Measurements from ENCODE around the gene AUTS2. TPM values are rescaled to one million over a fixed set of nuclear protein-coding genes. Genes with fewer than 3 reads are reported as not detected.

The AUTS2 gene
- total RNA-seq, 1 experiment from 2014 or later = 256 TPM

DNA sequence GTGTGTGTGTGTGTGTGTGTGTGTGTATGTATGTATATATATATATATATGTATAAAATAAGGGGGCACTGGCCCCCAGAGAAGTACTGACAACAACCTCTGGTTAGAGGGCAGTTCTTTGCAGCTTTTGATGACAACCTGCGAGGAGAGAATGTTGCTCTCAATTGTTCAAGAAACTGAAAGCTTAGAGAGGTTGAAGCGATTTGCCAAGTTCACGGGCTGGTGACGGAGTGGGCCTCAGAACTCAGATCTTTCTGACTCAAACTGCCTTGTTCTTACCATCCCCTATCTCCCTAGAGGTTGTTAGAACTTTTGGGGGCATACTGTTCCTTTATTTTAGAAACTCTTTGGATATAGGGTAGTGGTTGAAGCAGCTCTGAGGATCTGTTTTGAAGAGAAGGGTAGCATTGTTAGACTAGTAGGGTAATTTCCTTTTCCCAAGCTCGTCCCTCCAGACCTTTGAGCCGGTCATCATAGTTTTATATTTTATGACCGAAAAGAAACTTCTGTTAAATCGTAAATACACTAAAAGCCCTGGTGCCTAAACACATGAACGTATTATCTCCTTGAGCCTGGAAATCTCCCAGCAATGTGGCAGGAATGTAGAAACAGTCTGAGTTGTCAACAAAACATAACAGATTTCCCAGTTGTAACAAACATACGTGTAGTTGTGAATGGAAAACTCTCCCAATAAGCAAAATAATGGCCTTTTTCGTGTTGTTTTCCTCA lies 992.0 kb downstream of the AUTS2 start:
- Histone ChIP-seq H2BK120ac (ENCODE audit: low read depth, low read length, poor library complexity, severe bottlenecking) (no peak overlapping the region), H4K91ac (ENCODE audit: insufficient read length, low read depth, low read length) (no peak overlapping the region), H3K9ac (ENCODE audit: extremely low read depth, insufficient read length, low read length) (no peak overlapping the region), H2AFZ (ENCODE audit: low read length) (no peak overlapping the region), H4K8ac (replicated peaks; ENCODE audit: insufficient read length, low read depth, low read length) (no peak overlapping the region), H3T11ph (ENCODE audit: low read length) (no peak overlapping the region), H2BK20ac (ENCODE audit: low read depth, low read length, poor library complexity, severe bottlenecking) (no peak overlapping the region), H3K4me1 (ENCODE audit: insufficient read depth, low read length) (peaks cover 3% of the 10 kb centered on the region; the same call in 1 of the 2 replicates), H3K23ac (ENCODE audit: insufficient read length, low read depth, low read length) (no peak overlapping the region), H2BK12ac (ENCODE audit: insufficient read length, low read depth, low read length) (no peak overlapping the region), H4K20me1 (ENCODE audit: control insufficient read depth, insufficient read depth, insufficient read length) (peaks cover 3% of the 10 kb centered on the region), H4K5ac (ENCODE audit: insufficient read length, low read depth, low read length) (no peak overlapping the region), H3K79me1 (ENCODE audit: insufficient read depth, low read depth, low read length, poor library complexity, severe bottlenecking) (no peaks in the 10 kb centered on the region), H3K18ac (ENCODE audit: insufficient read length, low read depth, low read length) (no peak overlapping the region), H3K27ac (ENCODE audit: insufficient read length, low read depth, low read length) (no peak overlapping the region), H2BK5ac (ENCODE audit: insufficient read length, low read length) (no peak overlapping the region), H3K4me2 (ENCODE audit: insufficient read depth, insufficient read length, low read length) (no peak overlapping the region), H3K4ac (ENCODE audit: low read depth, low read length) (no peak overlapping the region), H2BK15ac (ENCODE audit: low read depth, low read length) (no peak overlapping the region), H2AK5ac (ENCODE audit: insufficient read length, low read length) (no peak overlapping the region), H3K56ac (ENCODE audit: insufficient read length, low read depth, low read length) (no peak overlapping the region), H3K23me2 (ENCODE audit: insufficient read length, low read depth, low read length, poor library complexity, severe bottlenecking) (no peaks in the 10 kb centered on the region), H3K79me2 (ENCODE audit: insufficient read depth, low read length) (no peaks in the 10 kb centered on the region), H3K9me3 (ENCODE audit: control insufficient read depth, low read depth, low read length) (no peaks in the 10 kb centered on the region), H3K27me3 (ENCODE audit: insufficient read depth, low read length) (no peaks in the 10 kb centered on the region; the same call in 1 of the 2 replicates), H3K14ac (ENCODE audit: insufficient read depth, low read length) (no peak overlapping the region)
- TF ChIP-seq, protein P1, sequence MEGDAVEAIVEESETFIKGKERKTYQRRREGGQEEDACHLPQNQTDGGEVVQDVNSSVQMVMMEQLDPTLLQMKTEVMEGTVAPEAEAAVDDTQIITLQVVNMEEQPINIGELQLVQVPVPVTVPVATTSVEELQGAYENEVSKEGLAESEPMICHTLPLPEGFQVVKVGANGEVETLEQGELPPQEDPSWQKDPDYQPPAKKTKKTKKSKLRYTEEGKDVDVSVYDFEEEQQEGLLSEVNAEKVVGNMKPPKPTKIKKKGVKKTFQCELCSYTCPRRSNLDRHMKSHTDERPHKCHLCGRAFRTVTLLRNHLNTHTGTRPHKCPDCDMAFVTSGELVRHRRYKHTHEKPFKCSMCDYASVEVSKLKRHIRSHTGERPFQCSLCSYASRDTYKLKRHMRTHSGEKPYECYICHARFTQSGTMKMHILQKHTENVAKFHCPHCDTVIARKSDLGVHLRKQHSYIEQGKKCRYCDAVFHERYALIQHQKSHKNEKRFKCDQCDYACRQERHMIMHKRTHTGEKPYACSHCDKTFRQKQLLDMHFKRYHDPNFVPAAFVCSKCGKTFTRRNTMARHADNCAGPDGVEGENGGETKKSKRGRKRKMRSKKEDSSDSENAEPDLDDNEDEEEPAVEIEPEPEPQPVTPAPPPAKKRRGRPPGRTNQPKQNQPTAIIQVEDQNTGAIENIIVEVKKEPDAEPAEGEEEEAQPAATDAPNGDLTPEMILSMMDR (conservative IDR thresholded peaks at IDR 0.05) = no peak
- Mint-ChIP-seq H3K36me3 (ENCODE audit: insufficient read depth in 1 of 3, low read depth in 3 of 3) (no peaks in the 10 kb centered on the region), H3K4me1 (peaks cover 50 to 61% of the 10 kb centered on the region in 2 experiments), H3K9me3 (no peaks in the 10 kb centered on the region), H3K27ac (no peak overlapping the region), H3K27me3 (ENCODE audit: low read depth) (peaks cover 27% of the 10 kb centered on the region), H3K4me3 (no peak overlapping the region)
- no CpG with 5 or more reads among the region's 11 CpGs for WGBS (ENCODE audit: extremely low coverage, insufficient read length, low lambda C conversion rate)
- no peak for DNase-seq

Measured in H9 (cell line).